ENCODE data around the gene EIF4E1B.

DNA sequence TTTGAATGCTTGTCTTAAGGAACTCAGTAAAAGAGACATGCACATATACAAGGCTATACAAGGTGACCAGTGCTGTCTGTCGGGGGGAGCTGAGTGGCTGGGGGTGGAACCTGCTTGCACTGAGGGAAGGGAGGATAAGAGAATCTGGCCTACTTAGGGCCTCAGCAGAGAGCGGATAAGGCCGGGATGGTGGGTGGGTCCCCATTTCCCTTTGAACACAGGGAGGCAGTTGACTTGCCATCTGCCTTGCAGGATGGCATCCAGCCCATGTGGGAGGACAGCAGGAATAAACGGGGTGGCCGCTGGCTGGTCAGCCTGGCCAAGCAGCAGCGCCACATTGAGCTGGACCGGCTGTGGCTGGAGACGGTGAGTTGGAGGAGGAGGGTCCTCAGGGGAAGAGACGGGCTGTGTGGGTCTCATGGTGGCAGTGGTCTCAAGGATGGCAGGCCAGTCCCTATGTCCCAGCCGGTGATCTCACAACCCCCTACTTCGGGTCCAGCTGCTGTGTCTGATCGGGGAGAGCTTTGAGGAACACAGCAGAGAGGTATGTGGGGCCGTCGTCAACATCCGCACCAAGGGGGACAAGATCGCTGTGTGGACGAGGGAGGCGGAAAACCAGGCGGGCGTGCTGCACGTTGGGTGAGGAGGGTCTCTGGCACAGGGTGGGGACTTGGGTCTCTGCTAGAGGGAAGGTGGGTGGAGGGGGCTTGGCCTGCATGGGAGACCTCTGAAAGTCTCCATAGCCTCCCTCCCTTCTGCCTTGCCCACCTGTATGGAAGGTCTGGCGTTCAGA, 14.6 kb downstream of the EIF4E1B start:
- TF ChIP-seq CTCF (IDR thresholded peaks at IDR 0.05; ENCODE audit: poor library complexity, severe bottlenecking), result no peak
- TF ChIP-seq MXI1 (conservative IDR thresholded peaks at IDR 0.05; ENCODE audit: poor library complexity, severe bottlenecking), result no peak
- TF ChIP-seq EZH2 (IDR thresholded peaks at IDR 0.05; ENCODE audit: borderline replicate concordance, insufficient read depth, low read length, poor library complexity, severe bottlenecking), result no peak
- TF ChIP-seq EP300 (conservative IDR thresholded peaks at IDR 0.05; ENCODE audit: poor library complexity, severe bottlenecking), result no peak
- TF ChIP-seq RAD21 (conservative IDR thresholded peaks at IDR 0.05), result no peak
- no peak for TF ChIP-seq TAF1 (IDR thresholded peaks at IDR 0.05; ENCODE audit: low read depth)
- no peak for TF ChIP-seq REST (IDR thresholded peaks at IDR 0.05; ENCODE audit: borderline replicate concordance)
- TF ChIP-seq SMC3 (conservative IDR thresholded peaks at IDR 0.05; ENCODE audit: poor library complexity), result no peak
- no peak for TF ChIP-seq POLR2AphosphoS5 (IDR thresholded peaks at IDR 0.05)

Measured in neural cell (in vitro differentiated cells).